H9 (cell line): Measurements from ENCODE around the gene NEDD9. TPM values are rescaled to one million over a fixed set of nuclear protein-coding genes. Genes with fewer than 3 reads are reported as not detected.

Experiments used
- DNase-seq: peaks from one replicate; pipeline ENCODE4 v3.0.0-alpha.2; 2017
- H2AFZ ChIP-seq: one replicate; pipeline ENCODE4 v1.6.1; 2013; ENCODE audit warnings: mild to moderate bottlenecking, low read length, control low read depth, moderate library complexity
- H2AK5ac ChIP-seq: 2 replicates; pipeline ENCODE4 v1.6.1; 2013; ENCODE audit warnings: low read length, control low read depth, mixed read lengths; ENCODE audit not compliant: insufficient read length
- H2BK120ac ChIP-seq: one replicate; pipeline ENCODE4 v1.6.1; 2013; ENCODE audit warnings: low read depth, mild to moderate bottlenecking, low read length, control low read depth, inconsistent platforms; ENCODE audit not compliant: poor library complexity, severe bottlenecking
- H2BK12ac ChIP-seq: 2 replicates; pipeline ENCODE4 v1.6.1; 2013; ENCODE audit warnings: low read length, control low read depth, mixed read lengths, low read depth; ENCODE audit not compliant: insufficient read length
- H2BK15ac ChIP-seq: 2 replicates; pipeline ENCODE4 v1.6.1; 2013; ENCODE audit warnings: low read depth, low read length, control low read depth
- H2BK20ac ChIP-seq: one replicate; pipeline ENCODE4 v1.6.1; 2013; ENCODE audit warnings: low read depth, mild to moderate bottlenecking, low read length, control low read depth, inconsistent platforms; ENCODE audit not compliant: poor library complexity, severe bottlenecking
- H2BK5ac ChIP-seq: 2 replicates; pipeline ENCODE4 v1.6.1; 2013; ENCODE audit warnings: low read length, control low read depth, mixed read lengths; ENCODE audit not compliant: insufficient read length
- H3K14ac ChIP-seq: 2 replicates; pipeline ENCODE4 v1.6.1; 2013; ENCODE audit warnings: low read length, control low read depth; ENCODE audit not compliant: insufficient read depth
- H3K18ac ChIP-seq: 2 replicates; pipeline ENCODE4 v1.6.1; 2013; ENCODE audit warnings: low read depth, mild to moderate bottlenecking, mixed read lengths, low read length, control low read depth; ENCODE audit not compliant: insufficient read length
- H3K23ac ChIP-seq: 2 replicates; pipeline ENCODE4 v1.6.1; 2013; ENCODE audit warnings: low read length, control low read depth, mixed read lengths, low read depth; ENCODE audit not compliant: insufficient read length
- H3K23me2 ChIP-seq: 2 replicates; pipeline ENCODE4 v1.6.1; 2013; ENCODE audit warnings: low read depth, mild to moderate bottlenecking, mixed read lengths, low read length, control low read depth; ENCODE audit not compliant: insufficient read length, poor library complexity, severe bottlenecking
- H3K27ac ChIP-seq: 2 replicates; pipeline ENCODE4 v1.5.1; 2013; ENCODE audit warnings: low read length, control low read depth, mixed read lengths, low read depth; ENCODE audit not compliant: insufficient read length
- H3K27me3 ChIP-seq: 2 replicates; pipeline ENCODE4 v1.6.1; 2013; ENCODE audit warnings: low read length, control low read depth, inconsistent platforms; ENCODE audit not compliant: insufficient read depth
- H3K4ac ChIP-seq: 2 replicates; pipeline ENCODE4 v1.6.1; 2013; ENCODE audit warnings: low read depth, mild to moderate bottlenecking, control low read depth, inconsistent platforms, low read length, moderate library complexity
- H3K4me1 ChIP-seq: 2 replicates; pipeline ENCODE4 v1.6.1; 2013; ENCODE audit warnings: low read length, control low read depth, inconsistent platforms; ENCODE audit not compliant: insufficient read depth
- H3K4me2 ChIP-seq: 2 replicates; pipeline ENCODE4 v1.6.1; 2013; ENCODE audit warnings: low read length, control low read depth, mixed read lengths; ENCODE audit not compliant: insufficient read length, insufficient read depth
- H3K56ac ChIP-seq: 2 replicates; pipeline ENCODE4 v1.6.1; 2013; ENCODE audit warnings: low read depth, mild to moderate bottlenecking, mixed read lengths, low read length, control low read depth; ENCODE audit not compliant: insufficient read length
- H3K79me1 ChIP-seq: 2 replicates; pipeline ENCODE4 v1.6.1; 2013; ENCODE audit warnings: low read depth, mild to moderate bottlenecking, moderate library complexity, low read length, control low read depth, inconsistent platforms; ENCODE audit not compliant: insufficient read depth, poor library complexity, severe bottlenecking
- H3K79me2 ChIP-seq: 2 replicates; pipeline ENCODE4 v1.6.1; 2013; ENCODE audit warnings: low read length, control low read depth, inconsistent platforms; ENCODE audit not compliant: insufficient read depth
- H3K9ac ChIP-seq: 2 replicates; pipeline ENCODE4 v1.6.1; 2013; ENCODE audit warnings: low read length, control low read depth, mixed read lengths; ENCODE audit not compliant: insufficient read length; ENCODE audit errors: extremely low read depth
- H3K9me3 ChIP-seq: one replicate; pipeline ENCODE4 v1.6.1; 2013; ENCODE audit warnings: low read depth, low read length, inconsistent platforms; ENCODE audit not compliant: control insufficient read depth
- H3T11ph ChIP-seq: one replicate; pipeline ENCODE4 v1.6.1; 2013; ENCODE audit warnings: mild to moderate bottlenecking, low read length, control low read depth, inconsistent platforms
- H4K20me1 ChIP-seq: one replicate; pipeline ENCODE4 v1.6.1; 2013; ENCODE audit not compliant: control insufficient read depth, insufficient read length, insufficient read depth
- H4K5ac ChIP-seq: 2 replicates; pipeline ENCODE4 v1.6.1; 2013; ENCODE audit warnings: low read depth, mild to moderate bottlenecking, mixed read lengths, low read length, control low read depth; ENCODE audit not compliant: insufficient read length
- H4K8ac ChIP-seq: replicated peaks from 2 replicates; pipeline ENCODE4 v1.6.1; 2013; ENCODE audit warnings: low read length, control low read depth, mixed read lengths, low read depth; ENCODE audit not compliant: insufficient read length
- H4K91ac ChIP-seq: 2 replicates; pipeline ENCODE4 v1.6.1; 2013; ENCODE audit warnings: low read depth, mild to moderate bottlenecking, moderate library complexity, mixed read lengths, low read length, control low read depth; ENCODE audit not compliant: insufficient read length
- H3K27ac Mint-ChIP-seq, 3 experiments: 2 replicates in 2 of 3; 3 replicates in 1 of 3; pipeline ENCODE4 v1.8.0; 2020 to 2021; ENCODE audit warnings: mixed read lengths in 3 of 3, mild to moderate bottlenecking in 1 of 3, moderate library complexity in 1 of 3
- H3K27me3 Mint-ChIP-seq: 2 replicates; pipeline ENCODE4 v1.8.0; 2021; ENCODE audit warnings: low read depth, mild to moderate bottlenecking, moderate library complexity, mixed read lengths
- H3K36me3 Mint-ChIP-seq, 3 experiments: 2 replicates in 2 of 3; 3 replicates in 1 of 3; pipeline ENCODE4 v1.8.0; 2020 to 2021; ENCODE audit warnings: low read depth in 3 of 3, mixed read lengths in 3 of 3; ENCODE audit not compliant: insufficient read depth in 1 of 3
- H3K4me1 Mint-ChIP-seq, 2 experiments: 2 replicates each; pipeline ENCODE4 v1.8.0; 2020; ENCODE audit warnings: mixed read lengths in 2 of 2
- H3K4me3 Mint-ChIP-seq, 2 experiments: 2 replicates in 1 of 2; 3 replicates in 1 of 2; pipeline ENCODE4 v1.8.0; 2020 to 2021; ENCODE audit warnings: mild to moderate bottlenecking in 2 of 2, mixed read lengths in 2 of 2, moderate library complexity in 1 of 2
- H3K9me3 Mint-ChIP-seq, 2 experiments: 2 replicates in 1 of 2; 3 replicates in 1 of 2; pipeline ENCODE4 v1.8.0; 2020; ENCODE audit warnings: mild to moderate bottlenecking in 2 of 2, mixed read lengths in 2 of 2, moderate library complexity in 1 of 2
- CTCF ChIP-seq: fragments of 200-600 bp; sonication (generic); conservative IDR thresholded peaks from 3 replicates; pipeline ENCODE4 v1.8.0; 2021; ENCODE audit warnings: antibody characterized with exemption, mild to moderate bottlenecking
- total RNA-seq: library from RNA; stranded (reverse); gene quantifications from 2 replicates; pipeline ENCODE4 v1.2.1, GENCODE V29; 2021

NEDD9 gene
- total RNA-seq, 1 experiment from 2014 or later = 5.5 TPM

GRCh38 chr6:11242711-11243110, 10.2 kb upstream of the NEDD9 start:
- H3K27ac ChIP-seq = no peak overlapping the region
- H4K20me1 ChIP-seq = no peaks in the 10 kb centered on the region
- H3K9ac ChIP-seq = no peak overlapping the region
- H3K79me2 ChIP-seq = no peaks in the 10 kb centered on the region
- H3K27me3 ChIP-seq = 0 out of 2 replicates have a peak, but pooled peaks cover 3% of the 10 kb centered on the region
- no peak overlapping the region for H3K14ac ChIP-seq
- H2BK15ac ChIP-seq = no peak overlapping the region
- no peak overlapping the region for H2AFZ ChIP-seq
- Mint-ChIP-seq H3K36me3 (peaks cover 0 to 2% (median 0%) of the 10 kb centered on the region in 3 experiments; a peak in 1 of 7 replicates), H3K27me3 (peaks cover 13% of the 10 kb centered on the region), H3K9me3 (no peaks in the 10 kb centered on the region), H3K4me1 (peaks cover 0 to 3% of the 10 kb centered on the region in 2 experiments), H3K4me3 (no peak overlapping the region), H3K27ac (no peak overlapping the region)
- no peak for DNase-seq
- peaks cover 2% of the 10 kb centered on the region; the same call in 1 of the 2 replicates for H3K4me1 ChIP-seq
- no peak overlapping the region for H2BK5ac ChIP-seq
- no peak overlapping the region for H4K5ac ChIP-seq
- no peaks in the 10 kb centered on the region for H3K23me2 ChIP-seq
- H3K79me1 ChIP-seq = no peaks in the 10 kb centered on the region
- no peak overlapping the region for H2BK20ac ChIP-seq
- no peak overlapping the region for H3K56ac ChIP-seq
- no peak overlapping the region for H3T11ph ChIP-seq
- H2BK120ac ChIP-seq = no peak overlapping the region
- H4K8ac ChIP-seq = no peak overlapping the region
- TF ChIP-seq CTCF = no peak
- no peak overlapping the region for H2AK5ac ChIP-seq
- H3K18ac ChIP-seq = no peak overlapping the region
- no peak overlapping the region for H3K23ac ChIP-seq
- no peak overlapping the region for H2BK12ac ChIP-seq
- H3K9me3 ChIP-seq = no peaks in the 10 kb centered on the region
- no peak overlapping the region for H4K91ac ChIP-seq
- no peak overlapping the region for H3K4ac ChIP-seq
- H3K4me2 ChIP-seq = no peak overlapping the region
